GM18526 (cell line): ENCODE measurements around the gene DNAH17.

ENCODE experiments used
- POLR2A ChIP-seq: IDR thresholded peaks from 3 replicates; pipeline ENCODE4 v1.6.1; 2011; ENCODE audit not compliant: insufficient read length; ENCODE audit errors: extremely low read depth

The DNAH17 gene

GRCh38 chr17:78577296-78577695 is at the start of gene DNAH17:
Gene DNAH17 (minus strand): TSS chr17:78577396. CDS start chr17:78575057, 2,339 bp downstream.
- TF ChIP-seq POLR2A: no peak

DNA sequence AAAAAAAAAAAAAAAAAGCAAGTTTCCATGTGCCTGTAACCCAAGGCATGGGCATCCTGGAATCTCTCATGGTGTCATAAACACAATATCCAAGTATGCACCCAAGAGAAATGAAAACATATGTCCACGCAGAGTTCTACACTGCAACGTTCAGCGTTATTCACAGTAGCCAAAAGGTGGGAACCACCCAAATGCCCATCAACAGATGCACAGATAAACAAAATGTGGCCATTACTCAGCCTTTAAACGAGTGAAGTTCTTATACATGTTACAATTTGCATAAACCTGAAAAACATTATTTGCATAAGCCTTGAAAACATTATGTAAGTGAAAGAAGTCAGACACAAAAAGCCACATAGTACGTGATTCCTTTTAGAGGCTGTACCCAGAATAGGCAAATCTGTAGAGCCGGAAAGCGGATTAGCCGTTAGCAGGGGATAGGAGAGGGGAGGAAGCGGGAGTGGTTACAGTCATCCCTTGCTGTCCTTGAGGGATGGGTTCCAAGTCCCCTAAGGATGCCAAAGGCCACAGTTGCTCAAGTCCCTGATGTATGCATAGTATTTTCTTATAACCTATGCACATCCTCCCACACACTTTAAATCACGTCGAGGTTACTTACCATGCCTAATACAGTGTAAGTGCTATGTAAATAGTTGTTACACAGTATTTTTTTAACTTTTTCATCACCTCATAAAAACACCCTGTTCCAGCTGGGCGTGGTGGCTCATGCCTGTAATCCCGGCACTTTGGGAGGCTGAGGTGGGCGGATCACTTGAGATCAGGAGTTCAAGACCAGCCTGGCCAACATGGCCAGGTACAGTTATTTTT is 47.3 kb upstream of the DNAH17 start:
- TF ChIP-seq POLR2A: no peak

DNA sequence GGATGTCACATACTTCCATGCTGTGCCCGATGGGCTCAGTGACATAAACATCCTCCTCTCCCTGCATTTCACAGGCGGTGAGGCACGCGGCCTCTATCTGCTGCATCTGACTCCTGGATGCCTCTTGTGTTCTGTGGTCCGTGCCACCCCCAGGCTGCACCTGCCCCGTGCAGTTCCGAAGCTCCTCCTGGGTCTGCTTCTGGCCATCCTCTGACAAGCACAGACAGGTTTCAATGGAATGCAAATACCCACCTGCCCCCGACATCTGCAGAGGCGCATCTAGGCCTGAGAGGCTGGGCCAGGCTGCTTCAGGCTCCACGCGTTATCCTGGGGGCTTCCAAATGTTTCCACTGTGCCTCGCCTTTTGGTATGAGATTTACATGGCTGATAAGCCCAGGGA is 46.3 kb upstream of the DNAH17 start:
- TF ChIP-seq POLR2A: no peak

- no peak for TF ChIP-seq POLR2A
Measured at GRCh38 chr17:78622491-78623265, 45.5 kb upstream of the DNAH17 start.

GRCh38 chr17:78621720-78622490 is 44.7 kb upstream of the DNAH17 start:
- no peak for TF ChIP-seq POLR2A

- TF ChIP-seq POLR2A: no peak
Measured at GRCh38 chr17:78620099-78620498, 42.9 kb upstream of the DNAH17 start.

DNA sequence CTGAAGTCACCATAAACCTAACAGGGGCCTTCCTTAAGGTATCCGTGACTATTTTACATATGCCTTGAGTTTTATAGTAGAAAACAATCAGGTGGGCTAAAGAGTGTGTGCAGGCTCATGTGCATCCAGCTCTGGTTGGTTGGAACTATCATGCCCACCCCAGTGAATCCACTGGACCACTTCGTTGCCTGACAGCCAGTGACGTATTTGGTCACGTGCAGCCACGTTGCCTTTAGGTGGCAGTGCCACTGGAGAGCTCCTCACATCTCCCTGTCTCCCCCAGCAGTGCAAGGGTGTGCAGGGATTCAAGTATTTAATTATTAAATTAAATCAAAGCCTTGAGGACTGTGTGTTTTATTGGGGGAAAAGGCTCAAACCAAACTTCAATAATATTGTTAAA is 42.1 kb upstream of the DNAH17 start:
- no peak for TF ChIP-seq POLR2A

GRCh38 chr17:78618264-78619066 is 41.3 kb upstream of the DNAH17 start:
- no peak for TF ChIP-seq POLR2A

DNA sequence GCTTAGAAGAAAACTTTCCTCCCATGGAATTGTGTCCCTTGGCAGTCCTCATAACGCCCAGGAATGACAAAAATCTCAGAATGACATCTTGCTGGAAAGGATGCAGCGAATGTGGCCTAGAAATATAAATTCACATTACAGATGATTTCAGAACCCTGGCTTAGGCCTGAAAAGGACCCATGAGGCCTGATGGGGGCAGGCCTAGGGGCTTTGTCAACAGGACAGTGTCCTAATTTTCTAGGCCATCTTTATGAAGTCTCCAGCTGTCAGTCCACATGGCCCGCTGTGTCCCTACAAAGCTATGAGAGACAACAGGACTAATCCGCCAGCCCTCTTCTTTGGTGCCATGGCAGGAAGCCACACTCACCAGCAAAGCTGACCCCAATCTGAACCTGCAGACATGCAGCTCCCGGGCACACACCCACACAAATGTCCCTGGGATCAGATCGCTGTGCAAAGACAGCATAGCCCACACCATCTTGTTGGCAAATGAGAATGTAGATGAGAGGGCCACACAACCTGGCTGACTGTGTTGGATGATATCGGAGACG is 40.4 kb upstream of the DNAH17 start:
- TF ChIP-seq POLR2A: no peak

- no peak for TF ChIP-seq POLR2A
Measured at GRCh38 chr17:78616946-78617345, 39.8 kb upstream of the DNAH17 start.

- no peak for TF ChIP-seq POLR2A
Measured at GRCh38 chr17:78615631-78616030, 38.4 kb upstream of the DNAH17 start.

DNA sequence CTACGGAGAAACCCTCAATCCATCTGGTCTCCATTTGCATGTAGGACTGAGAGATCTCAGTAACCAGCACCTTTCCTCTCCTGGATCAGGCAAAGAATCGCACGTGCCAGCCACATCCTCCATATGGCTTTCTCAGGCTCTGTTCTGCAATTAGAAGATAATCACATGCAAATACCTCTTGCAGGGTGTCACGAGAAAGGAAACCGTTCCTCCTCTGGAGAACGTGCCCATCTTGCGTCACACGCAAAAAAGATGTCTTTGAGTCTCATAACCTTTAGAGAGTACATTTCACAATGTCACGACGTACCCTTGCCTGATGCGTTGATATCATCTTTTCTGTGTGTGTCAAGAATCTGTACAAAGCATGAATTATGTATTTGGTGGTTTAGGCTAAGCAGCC is 36.2 kb upstream of the DNAH17 start:
- no peak for TF ChIP-seq POLR2A

DNA sequence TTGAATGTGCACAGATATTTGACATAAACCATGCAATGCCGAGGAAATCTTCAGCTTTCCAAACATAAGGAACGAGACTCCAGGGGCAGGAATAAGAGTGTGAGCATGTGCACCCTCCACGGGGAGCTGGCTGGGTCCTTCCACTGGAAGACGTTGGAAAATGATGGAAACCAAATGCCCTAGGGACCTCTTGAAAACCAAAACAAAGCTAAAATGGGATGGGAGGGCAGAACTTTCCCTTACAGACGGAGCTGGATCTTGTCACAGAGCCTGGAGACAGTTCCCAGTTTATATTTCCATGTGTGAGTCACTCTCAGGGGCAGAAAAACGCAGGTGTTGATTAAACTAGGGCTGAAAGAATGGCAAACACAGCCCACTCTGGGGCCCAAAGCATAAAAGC is 34.4 kb upstream of the DNAH17 start:
- TF ChIP-seq POLR2A: no peak

DNA sequence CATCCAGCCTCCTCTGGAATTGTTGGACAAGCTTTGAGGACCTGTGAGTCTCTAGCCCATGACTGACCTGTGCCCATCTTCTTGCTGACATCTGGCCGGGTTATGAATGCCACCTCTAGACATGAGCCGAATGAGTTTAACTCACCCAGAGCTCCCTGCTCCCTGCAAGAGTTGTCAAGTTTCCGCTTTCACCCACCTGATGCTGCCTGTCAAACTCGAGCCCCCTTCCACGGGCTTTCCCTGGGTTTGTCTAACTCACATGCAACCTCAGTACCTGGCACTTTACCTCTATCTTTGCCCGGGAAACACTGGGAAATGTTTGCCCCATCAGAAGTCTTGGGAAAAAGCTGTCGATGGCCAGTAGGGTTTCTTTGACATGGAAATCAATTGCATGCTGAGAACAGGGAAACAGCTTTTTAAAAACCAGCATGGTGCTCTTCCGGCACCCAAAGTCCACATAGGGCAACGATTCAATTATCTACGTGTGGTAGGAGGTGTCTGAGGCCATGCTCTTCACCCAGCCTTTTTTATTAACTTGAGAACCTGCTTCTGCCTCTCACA is 33.8 kb upstream of the DNAH17 start:
- TF ChIP-seq POLR2A: no peak
